Stimulated activated CD8-positive, alpha-beta memory T cell treated with anti-CD3 and anti-CD28 coated beads, Interleukin-4, amount 100 ng/mL, for 48 hours (primary cell): ENCODE measurements around the gene ADSS1.

Experiments
- DNase-seq: peaks from one replicate; pipeline ENCODE4 v3.0.0-alpha.2; 2020

The ADSS1 gene

GRCh38 chr14:104751539-104752422, 27.8 kb downstream of the ADSS1 start:
- DNase-seq, result no peak

DNA sequence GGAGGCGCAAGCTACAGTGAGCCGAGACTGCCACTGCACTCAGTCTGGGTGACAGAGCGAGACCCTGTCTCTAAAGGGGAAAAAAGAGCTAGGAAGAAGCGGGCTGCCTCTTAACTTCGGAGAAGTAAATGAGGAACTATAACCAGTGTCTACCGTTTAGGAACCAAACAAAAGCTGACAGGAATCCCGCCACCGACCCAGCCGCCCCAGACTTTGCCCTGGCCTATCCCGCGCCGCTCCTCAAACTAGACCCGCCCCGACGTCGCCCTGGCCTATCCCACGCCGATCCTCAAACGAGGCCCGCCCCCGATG, 28.4 kb downstream of the ADSS1 start:
- DNase-seq, result no peak

DNA sequence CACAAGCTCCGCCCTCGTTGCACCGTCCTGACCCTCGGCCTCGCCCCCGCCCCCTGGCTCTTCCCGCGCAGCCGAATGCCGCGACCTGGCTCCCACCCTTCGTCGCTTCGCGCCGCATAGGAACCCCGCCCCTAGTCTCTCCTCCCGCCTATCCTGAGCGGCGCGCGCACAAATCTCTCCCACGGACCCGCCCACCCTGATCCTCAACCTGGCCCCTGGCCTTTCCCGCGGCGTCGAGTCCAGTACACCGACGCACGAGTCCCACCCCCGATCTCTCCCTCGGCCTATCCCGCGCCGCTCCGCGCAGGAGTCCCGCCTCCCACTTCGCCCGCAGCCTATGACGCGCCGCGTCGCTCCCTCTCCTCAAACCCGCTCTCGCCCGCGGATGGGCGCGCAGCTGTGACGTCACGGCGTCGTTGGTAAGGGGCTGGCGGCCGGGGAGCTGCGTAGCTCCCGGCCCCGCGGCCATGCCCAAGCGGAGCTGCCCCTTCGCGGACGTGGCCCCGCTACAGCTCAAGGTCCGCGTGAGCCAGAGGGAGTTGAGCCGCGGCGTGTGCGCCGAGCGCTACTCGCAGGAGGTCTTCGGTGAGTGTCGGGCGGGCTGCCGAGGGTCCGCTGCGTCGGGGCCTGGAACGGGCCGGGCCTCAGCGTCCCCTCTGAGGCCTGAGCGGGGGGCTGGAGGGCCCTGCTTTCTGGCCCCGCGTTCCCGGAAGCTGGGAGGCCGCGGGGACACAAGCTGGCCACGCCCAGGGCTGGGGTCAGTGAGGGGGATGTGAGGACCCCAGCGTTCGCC, 28.9 kb downstream of the ADSS1 start, which contains the start of gene SIVA1:
SIVA1 (plus strand) TSS at position 413 of the 793 bp plus-strand sequence; CDS start at position 468, 55 bp downstream.
- peak; percentile 100 for DNase-seq

DNA sequence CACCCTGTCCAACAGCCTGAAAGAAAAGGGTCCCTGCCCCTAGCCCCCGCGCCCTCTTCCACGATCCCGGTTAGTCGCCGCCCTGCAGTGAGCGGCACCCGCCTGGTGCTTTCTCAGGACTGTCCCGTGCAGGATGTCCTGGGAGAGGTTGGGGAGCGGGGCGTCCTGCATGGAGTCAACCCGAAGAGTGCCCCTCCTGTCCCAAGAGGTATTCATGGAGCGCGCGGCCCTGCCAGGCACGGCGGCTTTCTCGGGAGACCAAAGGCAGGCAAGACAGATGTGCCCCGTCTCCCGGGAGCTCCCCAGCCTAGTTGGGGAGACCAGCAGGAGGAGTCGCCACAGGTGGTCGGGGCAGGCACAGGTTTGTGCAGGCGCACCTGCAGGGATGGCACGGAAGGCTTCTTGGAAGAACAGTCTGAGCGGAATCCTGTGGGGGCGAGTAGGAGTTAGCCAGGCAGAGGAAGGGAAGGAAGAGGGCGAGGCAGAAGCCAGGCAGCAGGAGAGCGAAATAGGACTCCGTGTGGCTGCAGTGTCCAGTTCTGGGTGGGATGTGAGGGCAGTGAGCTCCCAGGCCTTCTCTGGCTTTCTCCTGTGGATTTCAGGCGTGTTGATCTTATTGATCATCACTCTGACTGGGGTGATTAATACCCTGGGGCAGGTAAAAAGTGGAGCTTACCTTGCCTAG, 29.6 kb downstream of the ADSS1 start:
- peak; percentile 36 for DNase-seq

GRCh38 chr14:104754213-104754851, 30.3 kb downstream of the ADSS1 start:
- no peak for DNase-seq

- no peak for DNase-seq
Observed at GRCh38 chr14:104755621-104756020, 31.6 kb downstream of the ADSS1 start.

- no peak for DNase-seq
Observed at GRCh38 chr14:104756477-104757237, 32.6 kb downstream of the ADSS1 start.

- DNase-seq, result no peak
Observed at GRCh38 chr14:104757238-104757585, 33.2 kb downstream of the ADSS1 start.

GRCh38 chr14:104757681-104758392, 33.8 kb downstream of the ADSS1 start:
- no peak for DNase-seq

GRCh38 chr14:104758981-104759969, 35.2 kb downstream of the ADSS1 start:
- DNase-seq, result no peak

- no peak for DNase-seq
Observed at GRCh38 chr14:104765517-104765916, 41.5 kb downstream of the ADSS1 start.

DNA sequence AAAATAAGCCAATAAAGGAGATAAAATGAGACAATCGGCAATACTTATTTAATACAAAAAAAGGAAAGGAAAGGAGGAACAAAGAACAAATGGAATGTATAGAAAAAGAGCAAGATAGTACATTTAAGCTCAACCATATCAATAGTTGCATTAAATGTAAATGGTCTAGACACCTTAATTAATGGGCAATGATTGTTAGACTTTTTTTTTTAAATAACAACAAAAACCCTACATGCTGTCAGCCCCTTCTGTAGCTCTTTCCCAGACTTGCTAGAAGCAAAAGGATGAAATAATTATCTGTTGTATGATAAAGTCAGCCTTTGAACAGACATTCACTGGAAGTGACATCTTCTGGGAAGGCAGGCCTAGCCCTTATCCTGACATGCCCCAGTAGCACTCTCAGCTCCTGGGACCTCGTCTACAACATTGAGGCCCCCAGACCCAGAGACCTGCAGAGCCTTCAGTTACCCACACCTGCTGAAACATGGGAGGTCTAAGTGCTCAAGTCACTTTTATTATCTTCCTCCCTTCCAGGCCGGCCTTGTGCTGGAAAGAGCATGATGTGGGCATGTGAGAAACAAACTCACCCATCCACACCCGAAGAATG, 42.3 kb downstream of the ADSS1 start:
- DNase-seq, result no peak

DNA sequence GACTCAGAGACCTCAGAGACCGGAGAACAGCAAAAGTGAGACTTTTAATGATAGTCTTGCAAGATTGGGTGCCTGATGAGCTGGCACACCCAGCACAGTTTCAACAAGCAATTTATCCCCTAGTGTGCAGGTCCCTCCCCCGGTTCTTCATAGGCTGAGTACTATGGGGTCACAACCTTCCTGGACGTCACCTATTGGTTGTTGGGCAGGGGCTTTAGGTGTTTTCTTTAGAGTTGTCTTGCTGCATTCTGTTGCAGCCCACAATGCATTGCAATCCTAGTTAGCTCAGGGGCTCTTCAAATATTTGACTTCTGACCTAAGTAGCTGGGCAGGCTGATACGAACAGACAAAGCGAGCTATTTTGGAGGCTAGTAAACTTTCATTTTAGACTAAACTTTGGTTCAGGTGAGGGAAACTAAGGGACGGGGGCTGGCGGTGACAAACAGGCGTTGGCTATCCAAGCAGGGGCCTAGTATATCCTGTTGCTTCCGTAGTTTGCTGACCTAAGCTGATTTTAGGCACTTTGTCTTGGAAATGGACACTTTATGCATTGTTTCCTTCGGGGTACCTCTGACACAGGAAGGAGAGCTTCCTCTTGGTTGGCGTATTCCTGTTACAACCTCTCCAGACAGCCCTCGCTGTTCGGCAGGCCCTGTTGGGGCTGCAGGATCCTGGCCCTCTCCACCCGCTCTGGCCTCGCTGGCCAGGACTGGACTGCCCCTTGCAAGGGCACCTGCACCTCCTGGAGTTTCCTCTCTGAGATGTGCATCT, 43.0 kb downstream of the ADSS1 start:
- no peak for DNase-seq

- no peak for DNase-seq
Observed at GRCh38 chr14:104767634-104767918, 43.5 kb downstream of the ADSS1 start.

- peak; percentile 98 for DNase-seq
Observed at GRCh38 chr14:104768437-104769323, 44.7 kb downstream of the ADSS1 start.

- DNase-seq, result no peak
Observed at GRCh38 chr14:104769324-104770071, 45.5 kb downstream of the ADSS1 start.

GRCh38 chr14:104770072-104770579, 46.1 kb downstream of the ADSS1 start:
- no peak for DNase-seq
